H54 (cell line): ENCODE measurements around the gene KATNAL1.

Experiments
- DNase-seq: peaks from one replicate; pipeline ENCODE4 v3.0.0; 2011; ENCODE audit warnings: low spot score, mixed read lengths; ENCODE audit not compliant: insufficient read length
- FAIRE-seq: peaks from 3 replicates; lab custom pipeline; 2011; peaks lifted over from hg19 to GRCh38; lab: Jason Lieb, UNC
- POLR2A ChIP-seq: IDR thresholded peaks from 2 replicates; pipeline ENCODE4 v1.6.1; 2011; ENCODE audit warnings: low read depth, mild to moderate bottlenecking, low read length

Gene KATNAL1

GRCh38 chr13:30321256-30321655, 13.9 kb upstream of the KATNAL1 start:
- TF ChIP-seq POLR2A = no peak
- FAIRE-seq (no peak), DNase-seq (no peak)

GRCh38 chr13:30319655-30320054, 12.3 kb upstream of the KATNAL1 start:
- DNase-seq (no peak), FAIRE-seq (no peak)
- no peak for TF ChIP-seq POLR2A

- TF ChIP-seq POLR2A = no peak
- FAIRE-seq (no peak), DNase-seq (no peak)
Observed at GRCh38 chr13:30319130-30319529, 11.8 kb upstream of the KATNAL1 start.

- no peak for TF ChIP-seq POLR2A
- FAIRE-seq (no peak), DNase-seq (no peak)
Observed at GRCh38 chr13:30318026-30318425, 10.7 kb upstream of the KATNAL1 start.

GRCh38 chr13:30314562-30314961, 7.2 kb upstream of the KATNAL1 start:
- DNase-seq (no peak), FAIRE-seq (no peak)
- TF ChIP-seq POLR2A = no peak

- DNase-seq (no peak), FAIRE-seq (no peak)
- TF ChIP-seq POLR2A = no peak
Observed at GRCh38 chr13:30314069-30314468, 6.7 kb upstream of the KATNAL1 start.

- no peak for TF ChIP-seq POLR2A
- no peak for DNase-seq
- no peak for FAIRE-seq
Observed at GRCh38 chr13:30313311-30313710, 6.0 kb upstream of the KATNAL1 start.

GRCh38 chr13:30312904-30313303, 5.6 kb upstream of the KATNAL1 start:
- no peak for DNase-seq
- FAIRE-seq = no peak
- TF ChIP-seq POLR2A = no peak

- no peak for FAIRE-seq
- TF ChIP-seq POLR2A = no peak
- no peak for DNase-seq
Observed at GRCh38 chr13:30308548-30308947, 1.2 kb upstream of the KATNAL1 start.

GRCh38 chr13:30307971-30308290, 580 bp upstream of the KATNAL1 start:
- TF ChIP-seq POLR2A = no peak
- no peak for FAIRE-seq
- no peak for DNase-seq

- FAIRE-seq (no peak), DNase-seq (peak; percentile 47)
Observed at GRCh38 chr13:30306762-30307193, 573 bp downstream of the KATNAL1 start.

GRCh38 chr13:30305456-30305970, 1.8 kb downstream of the KATNAL1 start:
- FAIRE-seq (no peak), DNase-seq (no peak)

More at GRCh38 chr13:30306762-30307193, 573 bp downstream of the KATNAL1 start:
- TF ChIP-seq POLR2A = peak; percentile 76

GRCh38 chr13:30303269-30303668, 4.1 kb downstream of the KATNAL1 start:
- no peak for FAIRE-seq
- DNase-seq = no peak
- TF ChIP-seq POLR2A = no peak

More at GRCh38 chr13:30305456-30305970, 1.8 kb downstream of the KATNAL1 start:
- TF ChIP-seq POLR2A = no peak

- DNase-seq (no peak), FAIRE-seq (no peak)
- TF ChIP-seq POLR2A = no peak
Observed at GRCh38 chr13:30301827-30302226, 5.5 kb downstream of the KATNAL1 start.

GRCh38 chr13:30300596-30300995, 6.8 kb downstream of the KATNAL1 start:
- DNase-seq = no peak
- TF ChIP-seq POLR2A = no peak
- no peak for FAIRE-seq
